KG1 (cell line): Measurements from ENCODE around the gene PIP4K2C.

Source experiments
- DNase-seq: peaks from one replicate; lab custom pipeline; 2025; lab: John Stamatoyannopoulos, UW

Gene PIP4K2C

DNA sequence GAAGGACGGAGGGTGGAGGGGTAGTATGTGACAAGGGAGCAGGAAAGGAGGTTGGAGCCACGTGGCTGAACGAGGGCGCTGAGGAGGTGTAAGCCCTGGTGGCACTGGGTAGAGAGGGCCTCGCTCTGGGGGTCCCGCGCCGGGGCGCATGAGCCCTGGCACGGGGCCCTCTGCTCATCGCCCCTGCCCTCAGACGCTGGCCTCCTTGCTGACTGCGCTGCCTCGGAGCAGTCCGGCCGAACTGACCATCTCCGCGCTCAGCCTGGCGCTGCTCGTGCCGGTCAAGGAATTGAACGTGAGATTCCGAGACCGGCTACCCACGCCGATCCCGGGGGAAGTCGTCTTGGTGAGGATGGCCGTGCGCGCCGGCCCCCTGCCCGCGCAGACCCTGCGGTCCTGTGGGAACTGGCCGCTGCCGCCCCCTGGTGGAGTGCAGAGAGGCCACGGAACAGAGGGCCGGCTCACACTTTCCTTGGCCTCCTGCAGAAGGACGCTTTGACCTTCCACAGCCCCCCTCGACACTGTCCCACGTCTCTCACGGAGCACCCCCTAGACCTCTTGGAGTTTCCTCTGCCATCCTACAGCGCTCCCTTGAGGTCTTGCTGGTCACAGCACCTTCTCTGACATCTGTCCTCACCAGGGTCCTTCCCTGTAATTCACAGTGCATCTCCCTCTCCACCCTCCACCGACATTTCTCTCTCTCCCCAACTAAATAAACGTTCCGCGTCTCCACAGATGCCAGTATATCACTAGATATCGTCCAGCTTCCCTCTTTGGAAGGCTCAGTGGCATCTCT lies 30.7 kb downstream of the PIP4K2C start:
- no peak for DNase-seq

DNA sequence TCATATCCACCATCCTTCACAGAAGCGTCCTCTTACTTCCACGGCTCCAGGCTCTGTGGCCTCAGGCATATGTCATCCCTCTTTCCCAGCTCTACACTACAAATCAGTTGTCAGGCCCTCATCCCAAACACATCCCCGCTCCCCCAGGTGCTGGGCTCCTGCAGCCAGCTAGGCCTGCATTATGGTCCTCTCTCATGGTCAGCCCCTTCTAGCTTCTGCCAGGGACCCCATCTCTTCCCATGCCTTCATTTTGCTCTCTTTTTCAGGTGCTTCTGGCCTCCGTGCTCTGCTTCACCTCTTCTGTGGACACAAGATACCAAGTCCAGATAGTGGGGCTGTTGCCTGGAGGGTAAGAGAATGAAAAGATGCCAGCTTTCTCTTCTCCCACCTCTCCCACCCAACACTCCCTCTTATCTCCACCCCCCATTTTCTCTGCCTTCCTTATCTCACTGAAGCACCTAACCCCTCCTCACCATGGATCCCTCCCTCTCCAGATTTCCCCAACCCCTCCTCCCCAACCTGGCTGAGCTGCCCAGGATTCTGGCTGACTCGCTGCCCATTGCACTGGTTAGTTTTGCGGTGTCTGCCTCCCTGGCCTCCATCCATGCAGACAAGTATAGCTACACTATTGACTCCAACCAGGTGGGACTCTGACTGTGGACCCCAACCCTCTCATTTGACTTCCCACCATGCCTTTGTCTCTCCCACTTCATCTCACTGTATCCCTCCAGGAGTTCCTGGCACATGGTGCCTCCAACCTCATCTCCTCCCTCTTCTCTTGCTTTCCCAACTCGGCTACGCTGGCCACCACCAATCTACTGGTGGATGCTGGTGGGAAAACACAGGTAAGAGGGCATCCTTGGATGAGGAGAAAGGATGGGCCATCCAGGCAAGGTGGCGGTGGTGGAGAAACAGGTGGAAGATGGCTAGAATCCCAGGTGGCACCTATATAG lies 31.6 kb downstream of the PIP4K2C start:
- DNase-seq = no peak

DNA sequence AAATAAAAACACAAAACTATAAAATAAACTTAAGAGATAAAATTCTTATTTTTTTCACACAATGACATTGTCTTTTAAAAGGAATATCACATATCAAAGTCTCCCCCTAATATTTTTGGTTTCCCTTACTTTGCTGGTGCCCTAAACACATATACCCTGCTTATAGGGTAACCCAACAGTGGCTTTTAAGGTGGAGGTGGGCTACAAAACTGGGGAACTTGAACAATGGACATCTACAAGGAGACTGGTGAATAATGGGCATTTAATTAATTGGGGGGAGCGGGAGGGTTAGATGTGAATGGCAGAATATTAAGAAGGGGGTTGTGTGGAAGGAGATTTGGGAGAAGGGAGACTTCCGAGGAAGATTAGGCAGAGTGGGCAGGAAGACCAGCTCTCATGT lies 32.4 kb downstream of the PIP4K2C start:
- DNase-seq = no peak

DNA sequence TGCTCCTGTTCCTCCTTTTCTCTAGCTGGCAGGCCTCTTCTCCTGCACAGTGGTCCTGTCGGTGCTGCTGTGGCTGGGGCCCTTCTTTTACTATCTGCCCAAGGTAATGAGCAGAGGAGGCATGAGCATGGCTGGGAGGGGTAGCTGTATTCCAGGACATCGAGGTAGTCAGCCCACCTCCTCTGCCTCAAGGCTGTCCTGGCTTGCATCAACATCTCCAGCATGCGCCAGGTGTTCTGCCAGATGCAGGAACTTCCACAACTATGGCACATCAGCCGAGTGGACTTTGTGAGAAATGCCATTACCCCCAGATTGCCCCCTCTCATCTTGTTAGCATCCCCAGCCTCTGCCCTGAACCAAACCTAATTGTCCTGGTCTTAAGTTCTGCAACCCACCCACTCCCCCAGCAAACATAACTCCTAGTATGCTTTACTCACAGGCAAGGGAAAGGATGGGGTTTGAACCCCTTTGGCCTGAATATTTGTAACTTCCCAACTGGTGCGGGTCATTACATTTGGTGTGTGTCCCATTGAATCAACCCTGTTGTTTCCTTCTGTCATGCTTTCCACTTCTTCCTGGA lies 32.9 kb downstream of the PIP4K2C start:
- DNase-seq = no peak

DNA sequence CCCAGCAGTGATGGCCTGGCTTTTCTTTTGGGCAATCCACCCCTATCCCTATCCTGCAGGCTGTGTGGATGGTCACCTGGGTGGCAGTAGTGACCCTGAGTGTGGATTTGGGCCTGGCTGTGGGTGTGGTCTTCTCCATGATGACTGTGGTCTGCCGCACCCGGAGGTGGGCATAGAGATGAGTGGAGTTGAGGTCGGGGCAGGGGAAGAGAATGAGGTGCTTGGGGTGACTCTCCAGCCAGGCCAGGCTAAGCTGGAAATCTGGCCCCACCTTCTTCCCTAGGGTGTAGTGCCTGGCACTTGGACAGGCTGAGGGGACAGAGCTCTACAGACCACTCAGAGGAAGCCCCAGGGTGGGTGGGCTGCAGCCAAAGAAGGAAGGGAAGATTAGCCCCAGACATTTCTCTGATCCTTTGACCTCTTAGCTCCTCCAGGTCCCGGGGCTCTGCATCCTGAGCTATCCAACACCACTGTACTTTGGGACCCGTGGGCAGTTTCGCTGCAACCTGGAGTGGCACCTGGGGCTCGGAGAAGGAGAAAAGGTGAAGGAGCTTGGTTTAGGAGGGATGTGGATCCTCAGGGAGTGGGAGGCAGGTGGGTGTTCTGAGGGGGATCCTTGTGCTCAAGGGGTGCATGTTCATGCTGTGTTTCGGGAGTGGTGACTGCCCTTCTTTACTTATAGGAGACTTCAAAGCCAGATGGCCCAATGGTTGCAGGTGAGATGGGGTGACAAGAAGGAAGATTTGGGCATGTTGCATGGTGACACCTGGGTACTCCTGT lies 33.6 kb downstream of the PIP4K2C start:
- DNase-seq = no peak

DNA sequence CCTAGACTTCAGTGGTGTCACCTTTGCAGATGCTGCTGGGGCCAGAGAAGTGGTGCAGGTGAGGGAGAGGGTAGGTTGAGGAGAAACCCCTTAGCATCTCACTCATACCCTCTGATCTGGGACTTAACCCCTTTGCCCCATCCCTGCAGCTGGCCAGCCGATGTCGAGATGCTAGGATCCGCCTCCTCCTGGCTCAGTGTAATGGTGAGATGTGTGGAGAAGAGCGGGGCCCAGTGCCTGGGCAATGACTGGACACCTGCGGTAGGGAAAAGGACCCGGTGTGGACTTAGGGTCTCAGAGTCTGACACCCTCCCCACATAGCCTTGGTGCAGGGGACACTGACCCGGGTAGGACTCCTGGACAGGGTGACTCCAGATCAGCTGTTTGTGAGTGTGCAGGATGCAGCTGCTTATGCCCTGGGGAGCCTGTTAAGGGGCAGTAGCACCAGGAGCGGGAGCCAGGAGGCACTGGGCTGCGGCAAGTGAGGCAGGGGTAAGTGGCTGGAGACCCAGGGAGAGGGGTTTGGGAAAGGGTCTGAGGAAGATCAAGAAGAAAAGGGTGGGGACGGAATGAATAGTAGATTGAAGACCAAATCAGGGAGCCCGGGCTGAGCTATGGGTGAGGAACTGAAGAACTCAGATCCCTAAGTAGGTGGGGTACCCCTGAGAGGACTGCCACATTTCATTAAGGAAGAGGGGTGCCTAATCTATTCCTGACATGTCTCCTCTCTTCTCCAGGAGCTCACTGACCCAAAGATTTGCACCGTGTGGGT lies 34.5 kb downstream of the PIP4K2C start:
- DNase-seq = no peak

DNA sequence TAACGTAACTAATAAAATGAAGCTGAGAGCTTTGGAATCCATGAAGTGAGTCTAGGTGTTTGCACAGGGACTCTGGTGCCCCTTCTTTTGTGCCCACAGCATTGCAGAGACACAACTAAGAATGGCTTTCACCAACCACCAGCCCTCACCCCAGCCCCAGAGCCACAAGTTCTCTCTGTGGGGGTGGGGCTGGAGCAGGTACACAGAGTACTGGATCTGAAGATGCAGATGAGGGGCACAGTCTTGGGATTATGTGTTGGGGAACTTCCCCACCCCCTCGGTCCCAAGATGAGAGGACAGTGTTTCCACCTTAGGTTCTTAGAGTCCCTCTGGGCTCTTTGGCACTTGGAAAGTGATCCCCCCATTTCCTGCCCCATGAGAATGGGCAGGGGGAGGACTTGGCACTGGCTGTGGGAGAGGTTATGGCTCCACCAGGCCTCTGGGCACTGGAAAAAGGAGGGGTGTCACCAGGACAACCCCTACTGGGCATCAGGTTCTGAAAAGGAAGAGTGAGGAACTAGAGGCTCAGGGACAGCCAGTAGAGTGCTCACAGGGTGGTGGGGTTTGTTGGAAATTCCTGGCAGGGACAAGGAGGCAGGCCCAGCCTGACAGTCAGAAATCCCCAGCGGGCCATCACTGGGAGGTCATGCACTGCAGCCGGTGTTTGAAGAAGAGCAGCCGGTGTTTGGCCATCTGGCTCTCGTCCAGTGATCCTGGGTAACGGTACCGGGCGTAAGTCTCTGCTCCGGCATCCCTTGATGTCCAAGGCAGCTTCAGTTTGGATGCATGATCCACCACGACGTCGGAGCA lies 35.3 kb downstream of the PIP4K2C start:
- no peak for DNase-seq

DNA sequence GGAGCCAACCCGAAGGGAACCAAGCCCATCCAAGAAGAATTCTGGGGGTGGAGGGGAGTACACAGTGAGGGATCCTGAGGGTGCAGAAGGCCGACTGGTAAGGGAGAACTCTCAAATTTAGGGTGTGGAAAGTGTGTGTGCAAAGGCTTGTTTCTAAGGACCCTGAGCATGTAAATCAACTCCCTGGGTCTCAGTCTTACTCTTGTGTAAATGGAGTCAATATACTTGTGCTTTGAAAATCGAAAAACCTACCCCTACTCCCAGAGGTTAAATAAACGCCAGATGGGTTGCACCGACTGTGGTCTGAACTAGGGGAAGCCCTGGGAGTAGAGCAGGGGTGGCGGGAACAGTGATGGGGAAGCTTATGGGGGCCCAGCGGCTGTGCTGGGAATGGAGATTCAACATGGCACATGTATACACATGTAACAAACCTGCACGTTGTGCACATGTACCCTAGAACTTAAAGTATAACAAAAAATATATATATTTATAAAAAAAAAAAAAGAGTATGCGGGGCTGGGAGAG lies 36.0 kb downstream of the PIP4K2C start:
- DNase-seq = no peak

DNA sequence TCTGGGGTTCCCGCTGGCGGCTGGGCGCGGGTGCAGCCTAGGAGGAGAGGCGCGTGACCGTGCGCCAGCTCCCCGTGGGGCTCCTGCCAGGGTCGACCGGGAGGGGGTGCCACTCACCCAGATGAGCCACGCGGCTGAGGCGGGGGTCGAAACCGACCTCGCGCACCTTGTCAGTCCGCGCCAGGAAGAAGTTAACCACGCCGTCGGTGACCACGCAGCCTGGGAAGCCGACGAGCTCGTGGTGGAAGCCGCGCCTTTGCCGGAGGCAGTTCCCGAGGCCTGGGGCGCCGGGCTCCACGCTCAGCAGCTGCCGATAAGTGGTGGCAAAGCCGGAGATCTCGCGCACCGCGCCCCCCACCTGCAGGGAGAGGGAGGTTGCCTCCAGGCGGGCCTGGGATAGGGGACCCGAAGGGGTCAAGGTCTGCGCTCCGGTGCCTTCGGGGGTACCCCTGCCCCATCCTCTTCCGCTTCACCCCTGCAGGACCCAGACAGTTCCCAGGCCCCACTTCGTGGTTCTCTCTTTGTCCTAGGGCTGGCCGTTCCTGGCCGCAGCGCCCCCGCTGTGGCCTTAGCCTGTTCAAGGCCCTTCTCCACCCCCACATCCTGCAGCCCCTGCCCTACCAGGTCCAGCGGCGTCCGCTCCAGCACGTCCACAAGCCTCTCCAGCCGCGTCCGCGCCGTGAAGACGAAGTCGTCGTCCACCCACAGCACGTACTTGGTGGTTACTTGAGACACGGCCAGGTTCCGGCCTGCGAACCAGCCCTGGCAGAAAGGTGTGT lies 36.7 kb downstream of the PIP4K2C start:
- no peak for DNase-seq

DNA sequence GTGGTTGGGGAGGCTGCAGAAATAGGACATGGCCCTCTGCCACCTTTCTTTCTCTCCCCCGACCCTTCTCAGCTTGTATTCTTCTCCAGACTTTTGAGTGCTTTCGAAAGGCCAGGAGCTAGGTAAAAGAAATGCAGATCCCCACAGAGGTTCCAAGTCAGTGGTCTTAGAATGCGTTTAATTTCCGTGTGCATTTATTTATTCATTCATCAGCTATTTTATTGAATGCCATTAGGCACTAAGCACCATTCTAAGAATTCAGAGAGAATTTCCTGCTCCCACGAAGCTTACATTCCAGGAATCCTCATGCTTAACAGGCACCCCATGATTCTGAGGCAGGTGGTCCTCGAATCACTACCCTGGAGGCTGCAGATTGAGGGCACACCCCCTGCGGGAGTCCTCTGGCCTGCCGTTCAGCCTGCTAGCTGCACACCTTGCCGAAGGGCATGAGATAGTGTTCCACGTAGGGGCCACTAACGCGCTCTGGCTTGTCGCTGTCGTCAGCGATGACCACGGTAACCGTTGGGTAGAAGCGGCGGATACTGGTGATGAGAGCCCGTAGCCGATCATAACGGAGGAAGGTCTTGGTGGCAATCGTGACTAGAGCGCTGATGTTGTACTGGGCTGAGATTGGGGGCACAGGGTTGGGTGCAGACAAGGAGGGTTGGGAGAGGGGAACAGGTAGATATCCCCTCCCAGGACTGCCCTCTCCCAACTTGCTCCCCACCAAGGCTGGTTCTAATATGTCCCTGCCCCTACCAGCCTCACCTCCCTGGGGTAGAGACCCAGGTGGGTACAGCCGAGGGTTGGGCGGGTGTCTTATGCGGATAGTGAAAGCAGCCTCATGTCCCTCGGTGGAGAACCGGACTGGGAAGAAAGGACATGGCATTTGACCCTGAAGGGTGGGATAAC lies 37.5 kb downstream of the PIP4K2C start:
- DNase-seq = no peak

DNA sequence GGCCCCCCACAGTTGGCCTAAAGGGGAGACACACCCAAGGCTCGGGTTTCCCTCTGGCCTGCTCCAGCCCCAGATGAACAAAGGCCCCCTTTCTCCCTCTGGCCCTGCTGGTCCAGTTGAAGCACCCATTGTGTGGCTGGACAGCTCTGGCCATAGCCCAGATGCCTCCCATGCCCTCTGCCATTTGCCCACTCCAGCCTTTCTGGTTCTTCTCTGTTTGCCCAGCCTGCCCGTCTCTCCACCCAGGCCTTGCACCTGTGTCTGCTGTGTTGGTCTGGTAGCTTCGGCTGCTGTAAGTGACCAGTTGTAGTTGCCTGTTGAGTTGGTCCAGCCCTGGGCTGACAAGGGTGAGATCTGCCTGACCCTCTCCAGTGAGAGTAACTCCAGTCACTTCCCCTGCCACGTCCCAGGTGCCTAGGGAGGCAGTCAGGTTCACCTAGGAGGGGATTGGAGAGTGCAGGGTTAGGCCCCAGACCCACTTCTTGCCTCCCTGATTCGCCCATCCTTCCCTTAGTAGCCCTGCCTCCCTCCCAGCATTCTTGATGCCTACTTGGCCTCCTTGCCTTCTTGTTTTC lies 39.0 kb downstream of the PIP4K2C start:
- DNase-seq = no peak

DNA sequence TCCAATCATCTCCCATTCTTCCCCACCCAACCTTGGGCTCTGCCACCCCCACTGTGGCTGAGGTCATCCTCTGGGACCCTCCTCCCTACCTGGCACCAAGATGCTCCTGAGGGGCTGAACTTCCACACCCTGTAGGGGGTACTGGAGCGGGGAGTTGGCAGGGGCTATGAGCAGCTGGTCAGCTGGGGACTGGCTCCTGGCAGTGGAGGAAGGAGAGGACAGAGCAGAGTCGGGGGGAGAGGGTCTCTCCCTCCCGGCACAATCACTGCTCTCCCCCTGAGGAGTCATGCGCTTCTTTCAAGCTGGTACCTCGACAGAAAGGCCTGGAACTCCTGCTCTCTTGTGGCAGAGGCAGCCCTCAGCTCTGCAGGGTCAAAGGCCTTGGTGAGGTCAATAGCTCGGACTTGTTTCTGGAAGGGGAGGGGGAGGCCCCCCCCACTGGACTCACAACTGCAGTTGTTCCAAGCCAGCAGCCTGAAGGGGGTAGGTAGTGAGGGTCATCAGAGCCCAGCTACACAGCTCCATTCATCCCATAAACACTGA lies 40.0 kb downstream of the PIP4K2C start:
- DNase-seq = no peak

DNA sequence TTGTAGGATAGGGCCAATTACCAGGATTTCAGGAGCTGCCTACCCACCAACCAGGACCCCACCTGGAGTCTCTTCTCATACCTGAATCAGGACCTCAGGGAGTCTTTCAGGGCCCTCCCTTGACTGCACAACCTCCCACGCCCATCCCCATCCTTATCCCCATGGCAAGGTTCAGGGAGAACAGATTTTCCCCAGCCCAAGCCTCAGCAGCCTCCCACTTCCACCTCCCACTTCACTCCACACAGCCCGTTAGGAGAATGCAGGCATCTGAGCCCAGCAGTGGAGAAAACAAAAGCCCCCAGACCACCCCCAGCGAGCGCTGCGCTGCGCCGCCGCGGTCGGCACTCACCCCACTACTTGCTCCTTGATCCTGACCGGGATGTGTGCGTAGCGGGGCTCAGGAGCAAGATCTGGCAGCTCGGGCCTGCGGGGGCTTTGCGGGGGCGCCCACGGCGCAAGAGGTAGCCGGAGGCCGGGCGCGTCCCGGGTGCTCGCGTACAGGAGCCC lies 40.6 kb downstream of the PIP4K2C start:
- DNase-seq = no peak

DNA sequence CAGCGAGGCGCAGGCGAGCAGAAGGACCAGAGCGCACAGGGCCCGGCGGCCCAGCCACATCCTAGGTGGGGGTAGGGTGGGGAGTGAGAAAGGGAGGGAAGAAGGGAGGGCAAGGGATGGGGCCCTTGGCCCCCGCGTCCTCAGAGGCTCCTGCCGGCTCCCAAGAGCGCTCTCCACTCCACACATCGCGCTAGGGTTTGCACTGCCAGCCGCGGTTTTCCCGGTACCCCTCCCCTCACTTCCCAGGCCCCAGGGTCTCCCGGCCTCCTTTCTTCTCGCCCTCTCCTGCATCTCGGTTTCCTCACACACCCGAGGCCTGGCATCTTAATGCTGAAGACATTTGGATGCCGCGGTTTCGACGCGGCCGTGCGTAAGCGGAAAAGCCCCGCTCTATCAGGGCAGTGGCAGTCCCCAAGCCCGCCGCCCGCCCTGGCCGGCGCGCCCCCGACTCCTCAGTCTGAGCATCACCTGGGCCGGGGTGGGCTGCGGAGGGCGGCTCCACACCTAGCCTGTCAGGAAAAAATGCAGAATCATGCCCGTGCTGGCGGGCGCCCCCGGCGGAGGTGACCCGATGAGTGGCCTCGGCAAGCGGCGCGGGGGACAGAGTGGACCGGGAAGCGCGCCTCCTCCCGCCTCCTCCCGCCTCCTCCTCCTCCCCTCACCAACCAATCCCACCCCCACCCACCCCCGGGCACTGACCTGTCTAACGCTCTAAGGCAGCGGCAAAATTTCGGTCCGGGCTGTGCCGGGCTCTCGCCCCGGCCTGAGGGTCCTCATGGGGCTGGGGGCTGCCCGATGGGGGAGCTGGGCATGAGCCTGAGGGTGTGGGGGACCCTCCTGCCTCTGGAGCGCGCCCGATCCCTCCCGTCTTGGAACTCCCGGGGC lies 41.3 kb downstream of the PIP4K2C start:
- DNase-seq = no peak

DNA sequence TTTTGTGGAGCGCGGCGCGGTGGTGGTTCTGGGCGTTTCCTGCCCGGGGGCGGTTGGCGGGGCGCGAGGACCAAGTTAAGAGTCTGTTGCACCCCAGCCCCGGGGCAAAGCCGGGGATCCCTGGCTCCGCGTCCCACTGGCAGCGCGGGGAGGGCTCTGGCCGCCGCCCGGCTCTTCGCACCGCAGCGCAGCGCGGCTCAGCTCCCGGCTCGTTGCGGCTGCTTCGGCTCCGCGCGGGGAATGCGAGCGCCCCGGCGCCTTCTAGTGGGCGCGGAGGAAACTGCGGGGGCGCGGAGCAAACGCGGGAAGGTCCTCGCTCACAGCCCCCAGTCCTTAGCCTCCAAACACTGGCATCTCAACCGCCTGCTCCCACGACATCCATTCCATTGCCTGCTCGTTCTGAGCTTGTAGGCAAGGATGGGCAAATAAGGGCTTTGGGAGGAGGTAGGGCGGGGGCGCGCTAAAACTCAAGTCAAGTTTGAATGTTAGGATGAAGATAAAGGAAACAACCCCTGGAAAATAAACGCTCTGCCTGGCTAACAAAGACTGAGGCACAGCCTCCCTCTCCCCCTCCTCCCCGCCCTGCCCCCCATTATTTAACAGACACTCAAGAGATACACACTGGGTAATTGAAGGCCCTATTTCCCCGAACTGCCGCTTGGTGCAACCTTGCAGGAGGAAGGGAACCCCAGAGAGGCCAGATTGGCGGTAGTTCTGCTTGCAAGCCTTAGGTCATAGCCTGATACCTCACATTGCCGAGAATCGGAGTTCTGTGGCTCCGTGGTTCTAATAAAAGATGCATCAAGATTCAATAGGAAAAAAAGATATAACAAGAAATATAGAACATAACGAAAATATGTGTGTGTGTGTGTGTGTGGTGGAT lies 42.2 kb downstream of the PIP4K2C start, which contains the start of gene B4GALNT1:
Gene B4GALNT1, minus strand, starts transcription at position 244 of the 883 bp plus-strand sequence. CDS start 1,069 bp downstream, outside the sequence.
- DNase-seq = no peak
